Measurements from ENCODE around the gene C6.

DNA sequence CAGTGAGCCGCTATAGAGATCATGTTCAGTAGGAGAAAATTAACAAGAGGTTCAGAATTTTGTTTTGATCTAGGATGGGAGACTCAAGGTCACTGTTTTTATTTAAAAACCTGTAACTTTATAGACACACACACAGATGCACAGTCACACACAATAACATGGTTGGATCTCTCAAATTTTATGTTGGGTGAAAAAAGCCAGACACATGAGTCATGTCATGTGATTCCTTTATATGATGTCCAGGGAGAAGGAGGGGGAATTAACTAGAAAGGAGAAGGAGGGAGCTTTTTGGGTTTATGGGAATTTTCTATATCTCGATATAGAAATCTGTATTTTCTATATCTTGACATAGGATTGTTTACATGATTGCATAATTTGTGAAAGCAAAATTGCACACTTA lies 17.1 kb downstream of the C6 start:
- TF ChIP-seq, protein P1, sequence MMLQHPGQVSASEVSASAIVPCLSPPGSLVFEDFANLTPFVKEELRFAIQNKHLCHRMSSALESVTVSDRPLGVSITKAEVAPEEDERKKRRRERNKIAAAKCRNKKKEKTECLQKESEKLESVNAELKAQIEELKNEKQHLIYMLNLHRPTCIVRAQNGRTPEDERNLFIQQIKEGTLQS (IDR thresholded peaks at IDR 0.05; ENCODE audit: borderline replicate concordance, extremely low read depth, low read depth, low read length): no peak
- no peak for TF ChIP-seq NR2C2 (IDR thresholded peaks at IDR 0.05; ENCODE audit: borderline replicate concordance, control insufficient read depth, insufficient read length, low read depth)
- no peak for TF ChIP-seq JUND (IDR thresholded peaks at IDR 0.05; ENCODE audit: low read depth, low read length)
- no peak for TF ChIP-seq EP300 (IDR thresholded peaks at IDR 0.05; ENCODE audit: borderline replicate concordance in 1 of 2, control insufficient read depth in 1 of 2, low read depth in 2 of 2, low read length in 2 of 2)
- no peak for TF ChIP-seq RB1 (IDR thresholded peaks at IDR 0.05; ENCODE audit: borderline replicate concordance)
- no peak for TF ChIP-seq GABPA (IDR thresholded peaks at IDR 0.05; ENCODE audit: low read depth)
- TF ChIP-seq, protein P2, sequence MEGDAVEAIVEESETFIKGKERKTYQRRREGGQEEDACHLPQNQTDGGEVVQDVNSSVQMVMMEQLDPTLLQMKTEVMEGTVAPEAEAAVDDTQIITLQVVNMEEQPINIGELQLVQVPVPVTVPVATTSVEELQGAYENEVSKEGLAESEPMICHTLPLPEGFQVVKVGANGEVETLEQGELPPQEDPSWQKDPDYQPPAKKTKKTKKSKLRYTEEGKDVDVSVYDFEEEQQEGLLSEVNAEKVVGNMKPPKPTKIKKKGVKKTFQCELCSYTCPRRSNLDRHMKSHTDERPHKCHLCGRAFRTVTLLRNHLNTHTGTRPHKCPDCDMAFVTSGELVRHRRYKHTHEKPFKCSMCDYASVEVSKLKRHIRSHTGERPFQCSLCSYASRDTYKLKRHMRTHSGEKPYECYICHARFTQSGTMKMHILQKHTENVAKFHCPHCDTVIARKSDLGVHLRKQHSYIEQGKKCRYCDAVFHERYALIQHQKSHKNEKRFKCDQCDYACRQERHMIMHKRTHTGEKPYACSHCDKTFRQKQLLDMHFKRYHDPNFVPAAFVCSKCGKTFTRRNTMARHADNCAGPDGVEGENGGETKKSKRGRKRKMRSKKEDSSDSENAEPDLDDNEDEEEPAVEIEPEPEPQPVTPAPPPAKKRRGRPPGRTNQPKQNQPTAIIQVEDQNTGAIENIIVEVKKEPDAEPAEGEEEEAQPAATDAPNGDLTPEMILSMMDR (IDR thresholded peaks at IDR 0.05 in 2 of 3, conservative IDR thresholded peaks at IDR 0.05 in 1 of 3; ENCODE audit: control insufficient read depth in 2 of 3, extremely low read depth in 1 of 3, insufficient read depth in 1 of 3, low read depth in 3 of 3, low read length in 3 of 3): no peak
- TF ChIP-seq, protein P3, sequence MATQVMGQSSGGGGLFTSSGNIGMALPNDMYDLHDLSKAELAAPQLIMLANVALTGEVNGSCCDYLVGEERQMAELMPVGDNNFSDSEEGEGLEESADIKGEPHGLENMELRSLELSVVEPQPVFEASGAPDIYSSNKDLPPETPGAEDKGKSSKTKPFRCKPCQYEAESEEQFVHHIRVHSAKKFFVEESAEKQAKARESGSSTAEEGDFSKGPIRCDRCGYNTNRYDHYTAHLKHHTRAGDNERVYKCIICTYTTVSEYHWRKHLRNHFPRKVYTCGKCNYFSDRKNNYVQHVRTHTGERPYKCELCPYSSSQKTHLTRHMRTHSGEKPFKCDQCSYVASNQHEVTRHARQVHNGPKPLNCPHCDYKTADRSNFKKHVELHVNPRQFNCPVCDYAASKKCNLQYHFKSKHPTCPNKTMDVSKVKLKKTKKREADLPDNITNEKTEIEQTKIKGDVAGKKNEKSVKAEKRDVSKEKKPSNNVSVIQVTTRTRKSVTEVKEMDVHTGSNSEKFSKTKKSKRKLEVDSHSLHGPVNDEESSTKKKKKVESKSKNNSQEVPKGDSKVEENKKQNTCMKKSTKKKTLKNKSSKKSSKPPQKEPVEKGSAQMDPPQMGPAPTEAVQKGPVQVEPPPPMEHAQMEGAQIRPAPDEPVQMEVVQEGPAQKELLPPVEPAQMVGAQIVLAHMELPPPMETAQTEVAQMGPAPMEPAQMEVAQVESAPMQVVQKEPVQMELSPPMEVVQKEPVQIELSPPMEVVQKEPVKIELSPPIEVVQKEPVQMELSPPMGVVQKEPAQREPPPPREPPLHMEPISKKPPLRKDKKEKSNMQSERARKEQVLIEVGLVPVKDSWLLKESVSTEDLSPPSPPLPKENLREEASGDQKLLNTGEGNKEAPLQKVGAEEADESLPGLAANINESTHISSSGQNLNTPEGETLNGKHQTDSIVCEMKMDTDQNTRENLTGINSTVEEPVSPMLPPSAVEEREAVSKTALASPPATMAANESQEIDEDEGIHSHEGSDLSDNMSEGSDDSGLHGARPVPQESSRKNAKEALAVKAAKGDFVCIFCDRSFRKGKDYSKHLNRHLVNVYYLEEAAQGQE (IDR thresholded peaks at IDR 0.05; ENCODE audit: low read depth, low read length): no peak
- TF ChIP-seq, protein P4, sequence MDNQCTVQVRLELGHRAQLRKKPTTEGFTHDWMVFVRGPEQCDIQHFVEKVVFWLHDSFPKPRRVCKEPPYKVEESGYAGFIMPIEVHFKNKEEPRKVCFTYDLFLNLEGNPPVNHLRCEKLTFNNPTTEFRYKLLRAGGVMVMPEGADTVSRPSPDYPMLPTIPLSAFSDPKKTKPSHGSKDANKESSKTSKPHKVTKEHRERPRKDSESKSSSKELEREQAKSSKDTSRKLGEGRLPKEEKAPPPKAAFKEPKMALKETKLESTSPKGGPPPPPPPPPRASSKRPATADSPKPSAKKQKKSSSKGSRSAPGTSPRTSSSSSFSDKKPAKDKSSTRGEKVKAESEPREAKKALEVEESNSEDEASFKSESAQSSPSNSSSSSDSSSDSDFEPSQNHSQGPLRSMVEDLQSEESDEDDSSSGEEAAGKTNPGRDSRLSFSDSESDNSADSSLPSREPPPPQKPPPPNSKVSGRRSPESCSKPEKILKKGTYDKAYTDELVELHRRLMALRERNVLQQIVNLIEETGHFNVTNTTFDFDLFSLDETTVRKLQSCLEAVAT (IDR thresholded peaks at IDR 0.05): no peak
- TF ChIP-seq, protein P5, sequence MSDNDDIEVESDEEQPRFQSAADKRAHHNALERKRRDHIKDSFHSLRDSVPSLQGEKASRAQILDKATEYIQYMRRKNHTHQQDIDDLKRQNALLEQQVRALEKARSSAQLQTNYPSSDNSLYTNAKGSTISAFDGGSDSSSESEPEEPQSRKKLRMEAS (IDR thresholded peaks at IDR 0.05; ENCODE audit: low read depth, low read length): no peak
- TF ChIP-seq SIX5 (IDR thresholded peaks at IDR 0.05; ENCODE audit: low read depth, low read length, severe bottlenecking): no peak
- TF ChIP-seq, protein P6, sequence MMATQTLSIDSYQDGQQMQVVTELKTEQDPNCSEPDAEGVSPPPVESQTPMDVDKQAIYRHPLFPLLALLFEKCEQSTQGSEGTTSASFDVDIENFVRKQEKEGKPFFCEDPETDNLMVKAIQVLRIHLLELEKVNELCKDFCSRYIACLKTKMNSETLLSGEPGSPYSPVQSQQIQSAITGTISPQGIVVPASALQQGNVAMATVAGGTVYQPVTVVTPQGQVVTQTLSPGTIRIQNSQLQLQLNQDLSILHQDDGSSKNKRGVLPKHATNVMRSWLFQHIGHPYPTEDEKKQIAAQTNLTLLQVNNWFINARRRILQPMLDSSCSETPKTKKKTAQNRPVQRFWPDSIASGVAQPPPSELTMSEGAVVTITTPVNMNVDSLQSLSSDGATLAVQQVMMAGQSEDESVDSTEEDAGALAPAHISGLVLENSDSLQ (IDR thresholded peaks at IDR 0.05): no peak
- TF ChIP-seq EZH2 (IDR thresholded peaks at IDR 0.05; ENCODE audit: borderline replicate concordance, control insufficient read depth, low read depth, low read length): no peak
